Activated T-helper 1 cell treated with anti-CD3 and anti-CD28 coated beads, Interleukin-12 subunit alpha, Interleukin-12 subunit beta, Interleukin-2, Interleukin-4 antibody, amounts not matched to agents 30 ng/mL and 10 ng/mL and 1 ng/mL, durations not matched to agents 14 hours and 24 hours and 36 hours (primary cell): Measurements from ENCODE around the gene CYB561D1. TPM values are rescaled to one million over a fixed set of nuclear protein-coding genes. Genes with fewer than 3 reads are reported as not detected.
A peak's percentile ranks its signal among the peaks of the same experiment; 100 is the strongest.

Experiments used
- DNase-seq: peaks from one replicate; pipeline ENCODE4 v3.0.0; 2021; ENCODE audit warnings: low spot score
- H3K27ac Mint-ChIP-seq: one replicate; pipeline ENCODE4 v1.8.0; 2021; ENCODE audit warnings: mild to moderate bottlenecking, mixed read lengths
- H3K27me3 Mint-ChIP-seq: one replicate; pipeline ENCODE4 v1.8.0; 2022; ENCODE audit warnings: mild to moderate bottlenecking, moderate library complexity, mixed read lengths; ENCODE audit not compliant: insufficient read depth
- H3K36me3 Mint-ChIP-seq: one replicate; pipeline ENCODE4 v1.8.0; 2021; ENCODE audit warnings: low read depth, mixed read lengths
- H3K4me1 Mint-ChIP-seq: one replicate; pipeline ENCODE4 v1.8.0; 2021; ENCODE audit warnings: low read depth, mixed read lengths
- H3K4me3 Mint-ChIP-seq: one replicate; pipeline ENCODE4 v1.8.0; 2021; ENCODE audit warnings: mild to moderate bottlenecking, moderate library complexity, mixed read lengths
- H3K9me3 Mint-ChIP-seq: one replicate; pipeline ENCODE4 v1.8.0; 2021; ENCODE audit warnings: mixed read lengths
- intact Hi-C: fragments of 100-400 bp; cut with micrococcal nuclease; formaldehyde crosslinking; loops from one replicate; pipeline ENCODE4 v1.15.1; 2024
- total RNA-seq: library from RNA; stranded (reverse); gene quantifications from 2 replicates; pipeline ENCODE4 v1.2.3, GENCODE V29; 2022

Gene CYB561D1
- total RNA-seq, 1 donor from 2014 or later, result 12.6 TPM

- Mint-ChIP-seq H3K4me1 (peaks cover 63% of the 10 kb centered on the region), H3K4me3 (no peak overlapping the region), H3K27me3 (no peaks in the 10 kb centered on the region), H3K36me3 (peaks cover 38% of the 10 kb centered on the region), H3K27ac (no peak overlapping the region), H3K9me3 (no peaks in the 10 kb centered on the region)
- intact Hi-C loops, result no loop called here
- DNase-seq, result no peak
Measured at GRCh38 chr1:109497449-109498160, 3.7 kb downstream of the CYB561D1 start.

GRCh38 chr1:109498161-109498801, 4.4 kb downstream of the CYB561D1 start:
- H3K27ac Mint-ChIP-seq, result no peak overlapping the region

DNA sequence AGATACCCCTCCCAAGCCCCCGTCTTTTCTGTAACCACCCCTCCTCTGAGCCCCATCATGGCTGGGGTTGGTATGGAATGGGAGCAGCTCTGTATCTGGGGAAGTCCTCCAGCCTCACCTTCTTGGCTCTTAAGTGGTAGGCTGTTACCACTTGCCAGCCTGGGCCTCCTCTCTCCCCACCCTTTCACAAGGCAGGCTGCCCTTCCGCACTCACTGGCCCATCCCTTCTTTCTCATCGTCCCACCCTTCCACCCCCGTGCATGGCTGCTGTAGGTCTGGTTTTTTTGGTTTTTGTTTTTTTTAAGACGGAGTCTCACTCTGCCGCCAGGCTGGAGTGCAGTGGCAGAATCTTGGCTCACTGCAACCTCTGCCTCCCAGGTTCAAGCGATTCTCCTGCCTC, 5.2 kb downstream of the CYB561D1 start:
- H3K4me1 Mint-ChIP-seq, result peaks cover 74% of the 10 kb centered on the region
- no peak for DNase-seq
- no peaks in the 10 kb centered on the region for H3K9me3 Mint-ChIP-seq
- intact Hi-C loops, result no loop called here
- no peaks in the 10 kb centered on the region for H3K27me3 Mint-ChIP-seq
- peaks cover 38% of the 10 kb centered on the region for H3K36me3 Mint-ChIP-seq
- no peak overlapping the region for H3K27ac Mint-ChIP-seq
- H3K4me3 Mint-ChIP-seq, result no peak overlapping the region

More at GRCh38 chr1:109498161-109498801, 4.4 kb downstream of the CYB561D1 start:
- Mint-ChIP-seq H3K4me1 (peaks cover 70% of the 10 kb centered on the region), H3K4me3 (no peak overlapping the region), H3K36me3 (peaks cover 38% of the 10 kb centered on the region), H3K9me3 (no peaks in the 10 kb centered on the region), H3K27me3 (no peaks in the 10 kb centered on the region)
- no peak for DNase-seq
- intact Hi-C loops, result no loop called here

DNA sequence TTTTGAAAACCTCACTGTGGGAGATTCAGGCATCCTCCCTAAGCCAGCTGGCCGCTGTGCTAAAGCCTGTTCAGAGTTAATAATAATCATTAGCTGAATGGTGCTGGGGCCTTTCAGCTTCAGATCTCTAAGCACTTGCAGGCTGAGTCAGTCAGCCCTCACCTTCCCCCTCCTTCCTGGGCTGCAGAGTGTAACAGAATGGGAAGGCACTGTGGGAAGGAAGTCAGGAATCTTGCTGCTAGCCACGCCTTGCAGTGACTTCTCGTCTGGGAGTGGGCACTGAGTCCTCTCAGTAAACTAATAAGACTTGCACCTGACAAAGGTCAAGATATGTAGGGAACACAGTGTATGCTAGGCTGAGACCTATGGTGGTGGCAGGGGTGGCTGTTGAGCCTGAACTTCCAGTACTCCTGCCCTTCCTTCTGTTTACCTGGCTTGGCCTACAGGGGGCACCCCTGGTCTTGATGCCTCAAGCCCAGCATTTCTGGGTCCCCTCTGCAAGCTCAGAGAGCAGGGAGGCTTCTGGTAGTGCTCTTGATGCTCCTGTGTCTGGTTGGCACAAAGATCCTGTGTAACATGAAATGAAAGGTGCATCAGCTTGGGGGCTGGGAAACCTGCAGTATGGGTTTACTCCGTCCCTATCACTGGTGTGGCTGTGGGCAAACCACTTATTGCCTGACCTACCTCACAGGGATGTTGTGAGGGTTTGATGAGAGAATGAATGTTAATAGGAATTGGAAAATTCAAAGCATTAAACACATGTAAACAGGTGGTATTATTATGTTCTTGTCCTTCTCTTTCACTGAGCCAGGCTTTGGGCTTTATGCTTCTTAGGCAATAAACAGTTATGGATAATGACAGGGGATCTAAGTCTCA, 6.0 kb downstream of the CYB561D1 start:
- no peak overlapping the region for H3K27ac Mint-ChIP-seq
- no peak overlapping the region for H3K4me3 Mint-ChIP-seq
- H3K9me3 Mint-ChIP-seq, result no peaks in the 10 kb centered on the region
- peaks cover 75% of the 10 kb centered on the region for H3K4me1 Mint-ChIP-seq
- H3K27me3 Mint-ChIP-seq, result no peaks in the 10 kb centered on the region
- intact Hi-C loops, result loop anchor here (1.0 kb wide), 1 partner anchor 32 kb away; no protein-coding TSS in a partner anchor
- DNase-seq, result peak; percentile 32
- H3K36me3 Mint-ChIP-seq, result peaks cover 38% of the 10 kb centered on the region

DNA sequence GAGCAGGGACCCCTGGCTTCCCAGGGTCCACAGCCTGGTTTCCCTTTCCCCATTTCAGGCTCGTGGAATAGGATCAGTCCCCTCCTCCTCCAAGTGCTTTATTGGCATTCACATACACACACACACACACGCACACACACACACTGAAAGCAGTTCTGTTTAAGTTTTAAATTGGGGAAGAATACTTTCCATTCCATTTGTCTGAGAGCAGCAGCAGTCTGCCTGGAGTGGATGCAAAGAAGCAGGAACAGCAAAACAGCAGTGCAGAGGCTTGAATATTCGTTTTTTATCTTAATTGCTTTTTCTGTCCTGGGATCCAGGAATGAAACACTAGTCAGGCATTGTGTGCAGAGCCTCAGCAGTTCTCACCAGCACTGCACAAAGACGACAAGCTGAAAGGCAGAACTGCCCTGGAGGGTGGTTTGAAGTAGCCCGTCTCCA, 7.1 kb downstream of the CYB561D1 start:
- Mint-ChIP-seq H3K27me3 (no peaks in the 10 kb centered on the region), H3K27ac (no peak overlapping the region), H3K4me3 (no peak overlapping the region), H3K4me1 (peaks cover 72% of the 10 kb centered on the region), H3K9me3 (no peaks in the 10 kb centered on the region), H3K36me3 (peaks cover 34% of the 10 kb centered on the region)
- DNase-seq, result no peak
- intact Hi-C loops, result loop anchor here (1.0 kb wide), 1 partner anchor 31 kb away; no protein-coding TSS in a partner anchor

GRCh38 chr1:109501644-109502363, 7.9 kb downstream of the CYB561D1 start:
- intact Hi-C loops, result loop anchor here (1.0 kb wide), 1 partner anchor 8 kb away; the partner anchor contains the start of gene CYB561D1
- DNase-seq, result no peak
- peaks cover 64% of the 10 kb centered on the region for H3K4me1 Mint-ChIP-seq
- peak overlapping the region; percentile 87 for H3K27ac Mint-ChIP-seq
- no peaks in the 10 kb centered on the region for H3K27me3 Mint-ChIP-seq
- H3K4me3 Mint-ChIP-seq, result peak overlapping the region; percentile 60
- peaks cover 26% of the 10 kb centered on the region for H3K36me3 Mint-ChIP-seq
- no peaks in the 10 kb centered on the region for H3K9me3 Mint-ChIP-seq

- peaks cover 30% of the 10 kb centered on the region for H3K36me3 Mint-ChIP-seq
- H3K4me1 Mint-ChIP-seq, result peaks cover 63% of the 10 kb centered on the region
- peak overlapping the region; percentile 60 for H3K4me3 Mint-ChIP-seq
- H3K27me3 Mint-ChIP-seq, result peaks cover 3% of the 10 kb centered on the region
- H3K9me3 Mint-ChIP-seq, result no peaks in the 10 kb centered on the region
- peak; percentile 44 for DNase-seq
- intact Hi-C loops, result loop anchor here (1.0 kb wide), 1 partner anchor 8 kb away; the partner anchor contains the start of gene CYB561D1
- H3K27ac Mint-ChIP-seq, result peak overlapping the region; percentile 87
Measured at GRCh38 chr1:109502364-109502851, 8.5 kb downstream of the CYB561D1 start.

DNA sequence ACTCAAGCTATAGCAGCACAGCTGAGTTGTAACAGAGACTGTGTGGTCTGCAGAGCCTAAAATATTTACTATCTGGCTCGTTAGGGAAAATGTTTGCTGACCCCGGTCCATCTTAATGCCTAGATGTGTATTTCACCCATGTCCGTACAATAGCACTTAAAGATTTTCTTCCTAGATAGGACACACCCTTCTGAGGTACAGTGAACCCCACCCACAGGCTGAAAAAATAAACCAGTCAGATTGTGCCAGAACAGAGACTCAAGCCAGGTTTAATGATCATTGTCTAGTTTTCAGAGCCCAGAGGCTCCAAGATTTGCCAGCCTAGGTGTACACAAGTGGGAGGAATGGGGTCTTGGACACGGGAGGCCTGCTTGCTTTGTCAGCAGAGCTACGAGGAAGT, 10.0 kb downstream of the CYB561D1 start:
- H3K27ac Mint-ChIP-seq, result no peak overlapping the region
- H3K27me3 Mint-ChIP-seq, result peaks cover 16% of the 10 kb centered on the region
- H3K36me3 Mint-ChIP-seq, result peaks cover 25% of the 10 kb centered on the region
- no peak for DNase-seq
- peaks cover 56% of the 10 kb centered on the region for H3K4me1 Mint-ChIP-seq
- no peak overlapping the region for H3K4me3 Mint-ChIP-seq
- H3K9me3 Mint-ChIP-seq, result no peaks in the 10 kb centered on the region
- intact Hi-C loops, result no loop called here

- H3K4me1 Mint-ChIP-seq, result peaks cover 56% of the 10 kb centered on the region
- no peak for DNase-seq
- H3K36me3 Mint-ChIP-seq, result peaks cover 23% of the 10 kb centered on the region
- H3K27ac Mint-ChIP-seq, result no peak overlapping the region
- H3K9me3 Mint-ChIP-seq, result no peaks in the 10 kb centered on the region
- H3K27me3 Mint-ChIP-seq, result peaks cover 22% of the 10 kb centered on the region
- H3K4me3 Mint-ChIP-seq, result no peak overlapping the region
- intact Hi-C loops, result no loop called here
Measured at GRCh38 chr1:109504974-109505373, 11.1 kb downstream of the CYB561D1 start.

DNA sequence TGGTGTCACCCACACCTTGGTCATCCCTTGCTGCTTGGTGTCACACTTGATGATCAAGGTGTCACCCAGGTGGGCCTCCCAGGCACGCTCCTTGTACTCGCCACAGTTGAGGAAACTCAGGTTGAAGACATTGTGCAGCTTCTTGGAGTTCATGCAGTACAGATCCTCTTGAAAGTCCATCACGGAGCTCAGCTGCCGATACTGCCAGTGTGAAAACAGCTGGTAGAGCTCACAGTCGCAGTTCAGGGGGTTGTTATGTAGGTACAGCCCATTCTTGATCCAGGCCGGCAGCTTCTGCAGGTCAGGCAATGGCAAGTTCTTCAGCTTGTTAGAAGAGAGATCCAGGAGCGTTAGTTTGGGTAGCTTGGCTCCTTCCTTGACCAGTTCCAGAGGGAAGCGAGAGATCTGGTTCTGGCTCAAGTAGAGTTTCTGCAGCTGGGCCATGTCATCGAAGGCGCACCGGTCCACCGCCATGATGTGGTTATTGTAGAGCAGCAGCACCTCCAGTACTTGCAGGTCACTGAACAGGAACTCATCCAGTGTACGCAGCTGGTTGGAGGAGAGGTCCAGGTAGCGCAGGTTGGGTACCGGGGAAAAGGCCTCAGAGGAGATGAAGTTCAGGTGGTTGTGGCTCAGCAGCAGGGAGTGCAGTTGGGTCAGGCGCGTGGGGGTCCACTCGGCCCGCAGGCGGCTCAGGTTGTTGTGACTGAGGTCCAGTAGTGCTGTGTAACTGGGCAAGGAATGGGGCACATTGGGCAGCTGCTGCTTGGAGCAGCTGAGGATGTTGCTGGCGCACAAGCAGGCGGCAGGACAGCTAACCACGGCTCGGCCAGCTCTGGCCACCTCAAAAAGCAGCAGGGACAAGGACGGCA, 14.3 kb downstream of the CYB561D1 start:
- H3K36me3 Mint-ChIP-seq, result peaks cover 12% of the 10 kb centered on the region
- peaks cover 29% of the 10 kb centered on the region for H3K4me1 Mint-ChIP-seq
- intact Hi-C loops, result no loop called here
- no peak for DNase-seq
- no peak overlapping the region for H3K27ac Mint-ChIP-seq
- H3K9me3 Mint-ChIP-seq, result no peaks in the 10 kb centered on the region
- peaks cover 45% of the 10 kb centered on the region for H3K27me3 Mint-ChIP-seq
- H3K4me3 Mint-ChIP-seq, result peak overlapping the region; percentile 75

- no peak for DNase-seq
- H3K27me3 Mint-ChIP-seq, result peaks cover 51% of the 10 kb centered on the region
- peak overlapping the region; percentile 75 for H3K4me3 Mint-ChIP-seq
- H3K36me3 Mint-ChIP-seq, result peaks cover 12% of the 10 kb centered on the region
- H3K9me3 Mint-ChIP-seq, result no peaks in the 10 kb centered on the region
- no peak overlapping the region for H3K27ac Mint-ChIP-seq
- intact Hi-C loops, result loop anchor here (1.0 kb wide), 2 partner anchors 15 to 23 kb away; partner anchors contain the start of gene CYB561D1
- peaks cover 27% of the 10 kb centered on the region for H3K4me1 Mint-ChIP-seq
Measured at GRCh38 chr1:109508873-109509175, 14.9 kb downstream of the CYB561D1 start.
